Body of pancreas (tissue), 4 donors: ENCODE measurements around the gene SLC47A2. TPM values are rescaled to one million over a fixed set of nuclear protein-coding genes. Genes with fewer than 3 reads are reported as not detected.

ENCODE experiments used
- ATAC-seq: fragments of 150-250 bp; one replicate; pipeline ENCODE4 v1.9.1; 2016
- DNase-seq, 4 donors: peaks; one replicate each; pipeline ENCODE4 v3.0.0-alpha.2; 2019
- H3K27ac ChIP-seq, 4 donors: fragments of 200-600 bp; sonication (generic); 1 replicate in 3 of 4; 2 replicates in 1 of 4; pipeline versions ENCODE4 v1.5.1 to v1.6.1; 2016 to 2019; ENCODE audit warnings: mild to moderate bottlenecking in 1 of 4, mixed read lengths in 1 of 4, moderate library complexity in 1 of 4
- H3K27me3 ChIP-seq, 2 donors: fragments of 200-600 bp; sonication (generic); one replicate each; pipeline ENCODE4 v1.6.0; 2016; ENCODE audit warnings: mild to moderate bottlenecking in 1 of 2
- H3K36me3 ChIP-seq, 2 donors: fragments of 200-600 bp; sonication (generic); replicated peaks in 1 of 2; 2 replicates each; pipeline ENCODE4 v1.5.1; 2016; ENCODE audit warnings: low read depth in 2 of 2; ENCODE audit not compliant: insufficient read depth in 1 of 2
- H3K4me1 ChIP-seq: fragments of 200-600 bp; sonication (generic); one replicate; pipeline ENCODE4 v1.6.0; 2016
- H3K4me3 ChIP-seq, 2 donors: fragments of 200-600 bp; sonication (generic); 1 replicate in 1 of 2; 2 replicates in 1 of 2; pipeline ENCODE4 v1.5.1; 2016 to 2019
- H3K9me3 ChIP-seq, 3 donors: fragments of 200-600 bp; sonication (generic); 1 replicate in 2 of 3; 2 replicates in 1 of 3; pipeline ENCODE4 v1.5.1; 2016
- POLR2A ChIP-seq, 3 donors: fragments of 450-650 bp; IDR thresholded peaks; one replicate each; pipeline ENCODE4 v1.6.1; 2016; ENCODE audit warnings: antibody characterized with exemption in 3 of 3, mild to moderate bottlenecking in 2 of 3
- WGBS, 2 donors: methylation state at CpG; one replicate each; pipeline ENCODE4 v1.1.5; 2017; 5-methylcytosine and 5-hydroxymethylcytosine counted together
- intact Hi-C: fragments of 100-400 bp; cut with DNase I; formaldehyde crosslinking; loops from one replicate; pipeline ENCODE4 v1.15.1; 2023
- total RNA-seq, 2 donors: library from RNA; depleted of rRNA; stranded (reverse); fragments of >200 nt; gene quantifications; one replicate each; pipeline ENCODE4 v1.1.0, GENCODE V29; 2016
- TF ChIP-seq, protein P1 (sequence below), 7 experiments: fragments of 450-650 bp in 4 of 7; fragments of 200-600 bp in 3 of 7; sonication (generic) in 3 of 7; IDR thresholded peaks; one replicate each; pipeline ENCODE4 v1.5.1; 2016 to 2019; ENCODE audit warnings: antibody characterized with exemption in 7 of 7

Gene SLC47A2
- total RNA-seq, 2 donors from 2014 or later, result 0.26 TPM; not detected in 1

- peaks cover 0 to 14% of the 10 kb centered on the region in 2 donors for H3K36me3 ChIP-seq
- WGBS, 2 donors, result 37 to 41% methylated on average over 6 of the region's 6 CpGs
- H3K4me1 ChIP-seq, result peaks cover 37% of the 10 kb centered on the region
- H3K27ac ChIP-seq, result peak overlapping the region; percentile 25 to 80 (median 62)
- no peaks in the 10 kb centered on the region for H3K27me3 ChIP-seq
- no peak for TF ChIP-seq POLR2A (IDR thresholded peaks at IDR 0.05)
- TF ChIP-seq, protein P1, sequence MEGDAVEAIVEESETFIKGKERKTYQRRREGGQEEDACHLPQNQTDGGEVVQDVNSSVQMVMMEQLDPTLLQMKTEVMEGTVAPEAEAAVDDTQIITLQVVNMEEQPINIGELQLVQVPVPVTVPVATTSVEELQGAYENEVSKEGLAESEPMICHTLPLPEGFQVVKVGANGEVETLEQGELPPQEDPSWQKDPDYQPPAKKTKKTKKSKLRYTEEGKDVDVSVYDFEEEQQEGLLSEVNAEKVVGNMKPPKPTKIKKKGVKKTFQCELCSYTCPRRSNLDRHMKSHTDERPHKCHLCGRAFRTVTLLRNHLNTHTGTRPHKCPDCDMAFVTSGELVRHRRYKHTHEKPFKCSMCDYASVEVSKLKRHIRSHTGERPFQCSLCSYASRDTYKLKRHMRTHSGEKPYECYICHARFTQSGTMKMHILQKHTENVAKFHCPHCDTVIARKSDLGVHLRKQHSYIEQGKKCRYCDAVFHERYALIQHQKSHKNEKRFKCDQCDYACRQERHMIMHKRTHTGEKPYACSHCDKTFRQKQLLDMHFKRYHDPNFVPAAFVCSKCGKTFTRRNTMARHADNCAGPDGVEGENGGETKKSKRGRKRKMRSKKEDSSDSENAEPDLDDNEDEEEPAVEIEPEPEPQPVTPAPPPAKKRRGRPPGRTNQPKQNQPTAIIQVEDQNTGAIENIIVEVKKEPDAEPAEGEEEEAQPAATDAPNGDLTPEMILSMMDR (IDR thresholded peaks at IDR 0.05), result no peak
- H3K4me3 ChIP-seq, result no peak overlapping the region
- DNase-seq, result no peak
- intact Hi-C loops, result no loop called here
- H3K9me3 ChIP-seq, result no peaks in the 10 kb centered on the region
- peak; percentile 49 for ATAC-seq
Observed at GRCh38 chr17:19660219-19660870, 56.0 kb downstream of the SLC47A2 start.

DNA sequence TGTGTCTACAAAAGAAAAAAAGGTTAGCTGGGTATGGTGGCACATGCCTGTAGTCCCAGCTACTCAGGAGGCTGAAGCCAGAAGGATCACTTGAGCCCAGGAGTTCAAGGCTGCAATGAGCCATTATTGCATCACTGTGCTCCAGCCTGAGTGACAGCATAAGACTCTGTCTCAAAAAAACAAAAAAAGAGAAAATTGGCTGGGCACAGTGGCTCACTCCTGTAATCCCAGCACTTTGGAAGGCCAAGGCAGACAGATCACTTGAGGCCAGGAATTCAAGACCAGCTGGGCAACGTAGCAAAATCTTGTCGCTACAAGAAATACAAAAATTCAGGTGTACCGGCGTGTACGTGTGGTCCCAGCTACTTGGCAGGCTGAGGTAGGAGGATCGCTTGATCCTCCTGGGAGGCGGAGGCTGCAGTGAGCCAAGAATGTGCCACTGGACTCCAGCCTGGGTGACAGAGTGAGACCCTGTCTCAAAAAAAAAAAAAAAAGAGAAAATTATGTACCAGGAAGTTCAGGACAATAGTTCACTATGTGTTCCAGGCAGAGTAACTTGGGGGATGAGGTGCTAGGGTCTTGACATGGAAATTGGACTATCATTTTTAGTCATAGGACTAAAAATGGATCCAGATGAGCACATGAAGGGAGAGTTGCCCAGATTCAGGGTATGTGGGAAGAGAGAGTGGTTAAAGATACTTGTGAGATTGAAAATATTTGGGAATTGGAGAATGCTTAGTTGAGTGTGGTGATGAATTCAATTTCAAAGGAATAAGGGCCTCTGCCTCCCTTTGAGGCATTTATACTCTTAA, 56.8 kb downstream of the SLC47A2 start:
- WGBS, 2 donors, result 70 to 71% methylated on average over 7 of the region's 7 CpGs
- ATAC-seq, result peak; percentile 85
- Histone ChIP-seq H3K4me1 (peaks cover 37% of the 10 kb centered on the region), H3K9me3 (no peaks in the 10 kb centered on the region), H3K36me3 (peaks cover 0 to 9% of the 10 kb centered on the region in 2 donors), H3K27ac (peak overlapping the region; percentile 25 to 80 (median 62)), H3K4me3 (no peak overlapping the region), H3K27me3 (no peaks in the 10 kb centered on the region)
- intact Hi-C loops, result no loop called here
- TF ChIP-seq, protein P1 (IDR thresholded peaks at IDR 0.05), result no peak
- no peak for TF ChIP-seq POLR2A (IDR thresholded peaks at IDR 0.05)
- DNase-seq, result peak; percentile 55 to 73 (median 67)

DNA sequence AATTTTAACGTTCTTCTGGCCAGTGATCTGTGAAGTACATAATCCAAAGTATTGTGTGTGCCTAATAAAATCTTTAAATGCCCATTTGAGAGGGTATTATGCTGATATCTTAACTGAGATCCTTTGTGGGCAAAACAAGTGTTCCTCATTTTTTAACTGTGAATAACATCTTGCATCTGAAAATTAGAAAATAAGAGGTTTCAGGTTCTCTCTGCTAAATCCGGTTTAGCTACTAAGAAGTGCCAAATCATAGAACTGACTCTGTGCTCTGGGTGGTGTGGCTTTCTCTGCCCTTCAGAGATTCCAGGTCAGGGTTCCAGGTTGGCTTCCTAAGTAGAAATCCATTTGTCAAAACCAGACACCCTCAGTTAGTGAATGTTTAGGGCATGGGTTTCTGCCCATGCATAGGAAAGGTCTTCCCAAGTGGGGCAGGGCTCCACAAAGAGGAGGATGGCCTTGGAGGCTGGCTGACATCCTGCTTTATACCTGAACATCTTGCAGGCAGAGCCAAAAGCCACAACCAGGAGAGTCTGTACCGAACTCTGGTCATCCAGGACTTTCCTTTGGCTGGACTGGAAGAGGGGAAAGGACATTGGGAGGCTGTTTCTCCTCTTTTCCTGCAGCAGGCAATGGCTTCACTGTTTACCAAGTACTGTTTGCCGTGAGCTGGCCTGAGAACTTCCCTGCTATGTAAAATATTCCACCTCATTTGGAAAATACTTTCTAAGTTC, 59.4 kb downstream of the SLC47A2 start:
- H3K9me3 ChIP-seq, result no peaks in the 10 kb centered on the region
- H3K4me1 ChIP-seq, result peaks cover 42% of the 10 kb centered on the region
- WGBS, 2 donors, result 55 to 59% methylated on average over 4 of the region's 4 CpGs
- DNase-seq (no peak), ATAC-seq (no peak)
- H3K4me3 ChIP-seq, result no peak overlapping the region
- peaks cover 0 to 7% of the 10 kb centered on the region in 2 donors for H3K36me3 ChIP-seq
- intact Hi-C loops, result no loop called here
- TF ChIP-seq, protein P1 (IDR thresholded peaks at IDR 0.05), result no peak
- TF ChIP-seq POLR2A (IDR thresholded peaks at IDR 0.05), result no peak
- H3K27me3 ChIP-seq, result no peaks in the 10 kb centered on the region
- H3K27ac ChIP-seq, result peak overlapping the region in 3 of 4 donors; percentile 8 to 37 (median 18)

- Histone ChIP-seq H3K4me3 (no peak overlapping the region), H3K36me3 (peaks cover 0 to 7% of the 10 kb centered on the region in 2 donors), H3K27me3 (no peaks in the 10 kb centered on the region), H3K4me1 (peaks cover 49% of the 10 kb centered on the region), H3K27ac (peak overlapping the region in 1 of 4 donors; percentile 37), H3K9me3 (no peaks in the 10 kb centered on the region)
- 68 to 89% methylated on average over 4 of the region's 4 CpGs for WGBS, 2 donors
- DNase-seq (no peak), ATAC-seq (no peak)
- TF ChIP-seq, protein P1 (IDR thresholded peaks at IDR 0.05), result no peak
- TF ChIP-seq POLR2A (IDR thresholded peaks at IDR 0.05), result no peak
- intact Hi-C loops, result no loop called here
Observed at GRCh38 chr17:19656336-19656735, 60.0 kb downstream of the SLC47A2 start.
